Vagina (tissue), 2 donors: ENCODE measurements around the gene SPINK1.

ENCODE experiments used
- CTCF ChIP-seq, 3 experiments: fragments of 450-650 bp in 2 of 3; fragments of 200-600 bp in 1 of 3; sonication (generic) in 1 of 3; IDR thresholded peaks; one replicate each; pipeline ENCODE4 v1.5.1; 2017 to 2019; ENCODE audit warnings: antibody characterized with exemption in 3 of 3, mild to moderate bottlenecking in 2 of 3, moderate library complexity in 2 of 3
- POLR2A ChIP-seq, 2 donors: fragments of 450-650 bp; IDR thresholded peaks; one replicate each; pipeline ENCODE4 v1.6.1; 2017; ENCODE audit warnings: antibody characterized with exemption in 2 of 2, mild to moderate bottlenecking in 2 of 2, moderate library complexity in 2 of 2

- TF ChIP-seq CTCF (IDR thresholded peaks at IDR 0.05) (no peak), POLR2A (IDR thresholded peaks at IDR 0.05) (no peak)
Observed at GRCh38 chr5:147803926-147804325, 27.5 kb downstream of the SPINK1 start.
